ENCODE measurements around the gene ABO. TPM values are rescaled to one million over a fixed set of nuclear protein-coding genes. Genes with fewer than 3 reads are reported as not detected.
"Not testable (repeated sequence)": the region's sequence is repeated elsewhere in the genome, so short reads cannot be mapped to it uniquely, and the experiment has no call there.

The ABO gene
- total and polyA plus RNA-seq, 9 donors: 16.0 to 27.7 (median 21.1) TPM

DNA sequence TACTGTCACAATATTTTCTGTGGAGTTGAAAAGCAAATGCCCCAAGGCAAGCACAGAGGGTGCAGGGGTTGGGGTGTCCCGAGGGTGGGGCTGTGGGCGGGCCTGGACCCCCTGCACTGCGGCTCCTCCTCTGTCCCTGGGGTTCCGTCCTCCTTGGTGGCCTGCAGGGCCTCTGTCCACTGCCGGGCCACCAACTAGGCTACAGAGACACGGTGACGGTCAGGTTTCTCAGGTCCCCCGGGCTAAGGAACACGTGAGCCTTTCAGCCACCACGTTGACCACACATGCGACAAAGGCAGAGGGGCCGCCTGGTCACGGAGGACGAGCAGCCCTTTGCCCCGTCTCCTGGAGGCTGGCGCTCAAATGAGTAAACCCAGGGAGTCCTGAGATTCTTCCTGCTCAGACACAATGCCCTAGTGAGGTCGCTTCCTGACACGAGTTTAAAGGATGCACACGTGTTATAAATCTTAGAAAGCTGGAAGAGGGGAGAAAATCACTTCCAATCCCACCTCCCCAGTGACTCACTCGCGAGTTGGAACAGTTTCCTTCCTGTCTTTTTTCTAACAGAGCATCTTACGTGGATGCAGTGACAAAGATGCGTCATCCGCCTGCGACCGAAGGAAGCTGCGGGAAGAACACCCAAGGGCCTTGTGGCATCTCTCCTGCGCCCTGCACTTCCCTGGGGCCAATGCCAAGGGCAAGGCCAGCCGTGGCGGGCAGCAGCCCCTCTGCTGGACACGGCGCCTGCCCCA lies 41.1 kb downstream of the ABO start:
- H3K4me1 ChIP-seq (ENCODE audit: insufficient read depth): peaks cover 7% of the 10 kb centered on the region
- WGBS, 3 donors: 80 to 86% (median 84%) methylated on average over 27 to 32 of the region's 32 CpGs
- no peak overlapping the region for H3K27ac ChIP-seq

DNA sequence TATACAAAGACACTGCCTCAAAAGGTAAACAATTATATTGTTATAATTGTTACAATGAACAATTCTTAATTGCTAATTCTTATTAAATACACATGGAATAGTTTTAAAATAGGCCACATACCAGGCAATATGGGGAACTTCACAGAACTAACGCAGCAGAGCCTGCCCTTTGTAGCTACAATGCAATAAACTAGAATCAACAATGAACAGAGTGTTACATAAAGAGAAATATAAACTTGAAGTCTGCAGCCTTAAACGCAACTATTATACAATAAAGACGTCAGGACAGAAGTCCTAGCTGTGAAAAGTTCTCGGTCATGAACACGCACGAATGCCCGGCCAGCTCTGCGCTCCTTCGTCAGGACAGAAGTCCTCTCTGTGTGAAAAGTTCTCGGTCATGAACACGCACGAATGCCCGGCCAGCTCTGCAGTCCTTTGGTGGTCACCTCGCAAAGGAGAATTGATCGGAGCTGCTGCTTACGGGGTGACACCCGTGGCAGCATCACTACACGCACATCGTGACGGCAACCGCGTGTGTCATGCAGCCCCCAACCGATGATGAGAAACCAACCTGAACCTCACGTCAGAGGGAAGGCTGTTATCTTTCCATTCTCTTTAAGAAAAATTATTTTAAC lies 43.0 kb downstream of the ABO start:
- H3K27ac ChIP-seq; H3K9me3 ChIP-seq; H3K4me3 ChIP-seq; H3K36me3 ChIP-seq; H3K4me1 ChIP-seq (ENCODE audit: insufficient read depth); DNase-seq; H3K27me3 ChIP-seq; intact Hi-C loops (cut with DNase I): not testable (repeated sequence)
- 82 to 87% (median 84%) methylated on average over 24 of the region's 24 CpGs for WGBS, 3 donors

More for the DNA sequence above, 41.1 kb downstream of the ABO start:
- peak in 1 of 5 donors; percentile 28 for DNase-seq
- H3K9me3 ChIP-seq: no peaks in the 10 kb centered on the region
- no peaks in the 10 kb centered on the region for H3K36me3 ChIP-seq
- intact Hi-C loops (cut with DNase I): no loop called here
- no peaks in the 10 kb centered on the region for H3K27me3 ChIP-seq
- H3K4me3 ChIP-seq: no peak overlapping the region
- no peak for TF ChIP-seq EP300 (IDR thresholded peaks at IDR 0.05)
- TF ChIP-seq, protein P1, sequence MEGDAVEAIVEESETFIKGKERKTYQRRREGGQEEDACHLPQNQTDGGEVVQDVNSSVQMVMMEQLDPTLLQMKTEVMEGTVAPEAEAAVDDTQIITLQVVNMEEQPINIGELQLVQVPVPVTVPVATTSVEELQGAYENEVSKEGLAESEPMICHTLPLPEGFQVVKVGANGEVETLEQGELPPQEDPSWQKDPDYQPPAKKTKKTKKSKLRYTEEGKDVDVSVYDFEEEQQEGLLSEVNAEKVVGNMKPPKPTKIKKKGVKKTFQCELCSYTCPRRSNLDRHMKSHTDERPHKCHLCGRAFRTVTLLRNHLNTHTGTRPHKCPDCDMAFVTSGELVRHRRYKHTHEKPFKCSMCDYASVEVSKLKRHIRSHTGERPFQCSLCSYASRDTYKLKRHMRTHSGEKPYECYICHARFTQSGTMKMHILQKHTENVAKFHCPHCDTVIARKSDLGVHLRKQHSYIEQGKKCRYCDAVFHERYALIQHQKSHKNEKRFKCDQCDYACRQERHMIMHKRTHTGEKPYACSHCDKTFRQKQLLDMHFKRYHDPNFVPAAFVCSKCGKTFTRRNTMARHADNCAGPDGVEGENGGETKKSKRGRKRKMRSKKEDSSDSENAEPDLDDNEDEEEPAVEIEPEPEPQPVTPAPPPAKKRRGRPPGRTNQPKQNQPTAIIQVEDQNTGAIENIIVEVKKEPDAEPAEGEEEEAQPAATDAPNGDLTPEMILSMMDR (IDR thresholded peaks at IDR 0.05): no peak
- TF ChIP-seq POLR2A (IDR thresholded peaks at IDR 0.05): no peak

DNA sequence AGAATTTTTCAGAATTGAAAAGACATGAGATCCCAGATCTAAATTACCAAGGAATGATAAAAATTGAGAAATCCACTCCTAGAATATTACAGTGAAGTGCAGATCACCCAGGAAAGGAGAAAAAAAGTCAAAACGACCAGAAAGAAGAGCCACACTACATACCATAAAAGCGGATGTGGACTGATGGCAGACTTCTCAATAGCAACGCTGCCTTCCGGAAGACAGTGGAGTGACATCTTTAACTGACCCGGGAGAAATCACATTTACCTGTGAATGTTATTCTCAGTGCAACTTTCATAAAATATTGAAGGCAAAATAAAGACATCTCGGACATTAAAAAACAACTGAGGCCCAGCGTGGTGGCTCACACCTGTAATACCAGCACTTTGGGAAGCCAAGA lies 44.5 kb downstream of the ABO start:
- H3K9me3 ChIP-seq; DNase-seq; H3K4me1 ChIP-seq (ENCODE audit: insufficient read depth); intact Hi-C loops (cut with DNase I); H3K4me3 ChIP-seq; H3K27me3 ChIP-seq; H3K36me3 ChIP-seq; H3K27ac ChIP-seq: not testable (repeated sequence)
- 92 to 93% (median 93%) methylated on average over 7 of the region's 7 CpGs for WGBS, 3 donors

- no peak overlapping the region for H3K4me3 ChIP-seq
- no peak for TF ChIP-seq POLR2A (IDR thresholded peaks at IDR 0.05)
- 90 to 95% (median 90%) methylated on average over 5 of the region's 5 CpGs for WGBS, 3 donors
- no peak overlapping the region for H3K27ac ChIP-seq
- H3K36me3 ChIP-seq: no peaks in the 10 kb centered on the region
- intact Hi-C loops (cut with DNase I): no loop called here
- no peaks in the 10 kb centered on the region for H3K9me3 ChIP-seq
- DNase-seq: no peak
- no peaks in the 10 kb centered on the region for H3K4me1 ChIP-seq (ENCODE audit: insufficient read depth)
- H3K27me3 ChIP-seq: no peaks in the 10 kb centered on the region
These were observed 44.9 kb downstream of the ABO start for GRCh38 chr9:133230093-133230492.

DNA sequence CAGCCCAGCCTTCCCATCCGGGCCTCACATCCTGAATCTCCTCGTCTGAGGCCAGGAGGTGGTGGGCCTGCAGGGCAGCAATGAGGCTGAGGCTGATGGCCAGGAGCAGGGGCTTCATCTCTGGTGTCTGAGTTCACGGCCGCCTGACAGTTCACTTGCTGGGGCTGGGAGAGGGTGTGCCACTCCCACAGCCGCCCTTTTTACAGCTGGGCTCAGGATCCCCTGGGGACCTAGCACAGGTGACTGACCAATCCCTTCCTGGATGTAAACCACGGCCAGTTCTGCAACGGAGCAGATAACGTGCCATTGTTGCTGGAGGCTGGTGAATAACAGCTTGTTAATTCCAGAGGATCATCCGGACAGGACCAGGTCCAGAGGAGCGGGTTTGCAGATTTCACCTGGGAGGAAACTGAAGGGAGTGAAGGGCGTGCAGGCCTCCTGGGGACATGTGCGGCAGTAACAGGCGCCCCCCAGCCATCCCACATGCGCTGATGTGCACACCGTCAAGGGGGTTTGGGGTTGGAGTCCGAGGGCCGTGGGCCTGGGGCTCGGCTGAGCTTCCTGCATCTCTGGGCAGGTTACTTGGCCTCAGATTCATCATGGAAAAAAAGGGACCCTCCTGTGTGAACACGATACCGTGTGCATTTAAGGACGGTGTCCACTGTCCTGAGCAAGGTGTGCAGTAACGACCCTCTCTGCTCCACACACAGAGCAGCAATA lies 46.4 kb downstream of the ABO start:
- 88 to 89% (median 88%) methylated on average over 22 of the region's 22 CpGs for WGBS, 3 donors
- H3K27me3 ChIP-seq; H3K36me3 ChIP-seq; H3K27ac ChIP-seq; H3K4me3 ChIP-seq; intact Hi-C loops (cut with DNase I); H3K9me3 ChIP-seq; DNase-seq; H3K4me1 ChIP-seq (ENCODE audit: insufficient read depth): not testable (repeated sequence)

DNA sequence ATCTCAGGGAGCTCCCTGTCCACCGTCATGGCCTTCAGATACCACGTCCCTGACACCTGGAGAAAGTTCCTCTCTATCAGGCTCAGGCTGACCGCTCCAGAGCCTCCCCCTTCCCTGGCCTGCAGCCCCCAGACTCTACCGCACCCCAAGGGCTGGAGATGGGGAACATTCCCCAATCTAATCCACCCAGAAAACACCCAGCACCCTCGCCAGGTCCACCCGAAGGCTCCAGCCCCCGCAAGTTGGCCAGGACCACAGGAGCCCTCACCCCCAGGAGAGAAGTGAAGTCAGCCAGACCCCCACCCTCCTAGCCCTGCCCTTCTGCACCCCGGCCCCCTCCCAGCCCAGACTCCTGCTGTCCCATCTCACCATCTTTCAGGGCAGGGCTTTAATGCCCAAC lies 47.0 kb downstream of the ABO start:
- H3K4me1 ChIP-seq (ENCODE audit: insufficient read depth); DNase-seq; H3K27ac ChIP-seq; H3K9me3 ChIP-seq; H3K36me3 ChIP-seq; H3K27me3 ChIP-seq; intact Hi-C loops (cut with DNase I); H3K4me3 ChIP-seq: not testable (repeated sequence)
- 89 to 91% (median 89%) methylated on average over 8 of the region's 8 CpGs for WGBS, 3 donors

Measured in ovary (tissue), 9 donors.